Neural cell (in vitro differentiated cells): ENCODE results near the gene BHLHA15. TPM values are rescaled to one million over a fixed set of nuclear protein-coding genes. Genes with fewer than 3 reads are reported as not detected.

Source experiments
- H2AFZ ChIP-seq: fragments of 200-600, 300-800 bp; sonication (generic), shearing (Covaris generic); 2 replicates; pipeline ENCODE4 v1.6.0; 2014; ENCODE audit warnings: low read depth, mild to moderate bottlenecking, antibody characterized with exemption, low read length, moderate library complexity
- H3F3A ChIP-seq: fragments of 200-600 bp; shearing (Covaris generic); 2 replicates; pipeline ENCODE4 v1.6.1; 2016; ENCODE audit warnings: mild to moderate bottlenecking, moderate library complexity, mixed read lengths, antibody characterized with exemption, low read length; ENCODE audit not compliant: insufficient read depth, poor library complexity, severe bottlenecking
- H3K27ac ChIP-seq: fragments of 200-600, 300-800 bp; sonication (generic), shearing (Covaris generic); 2 replicates; pipeline ENCODE4 v1.5.1; 2014; ENCODE audit warnings: mild to moderate bottlenecking, low read length, moderate library complexity
- H3K27me3 ChIP-seq: fragments of 300-800, 200-600 bp; sonication (generic), shearing (Covaris generic); 2 replicates; pipeline ENCODE4 v1.6.0; 2014; ENCODE audit warnings: mild to moderate bottlenecking, low read depth, low read length, moderate library complexity; ENCODE audit not compliant: insufficient read depth
- H3K36me3 ChIP-seq: fragments of 300-800, 200-600 bp; sonication (generic), shearing (Covaris generic); 2 replicates; pipeline ENCODE4 v1.5.1; 2014; ENCODE audit warnings: mild to moderate bottlenecking, antibody characterized with exemption, low read length, moderate library complexity; ENCODE audit not compliant: insufficient read depth
- H3K4me2 ChIP-seq: fragments of 300-800, 200-600 bp; sonication (generic), shearing (Covaris generic); 2 replicates; pipeline ENCODE4 v1.6.0; 2014; ENCODE audit warnings: mild to moderate bottlenecking, low read length
- H3K4me3 ChIP-seq: fragments of 300-800, 200-600 bp; sonication (generic), shearing (Covaris generic); 2 replicates; pipeline ENCODE4 v1.5.1; 2014; ENCODE audit warnings: mild to moderate bottlenecking, low read length, moderate library complexity
- H3K79me2 ChIP-seq: fragments of 200-600 bp; shearing (Covaris generic); replicated peaks from 2 replicates; pipeline ENCODE4 v1.6.0; 2014; ENCODE audit warnings: mild to moderate bottlenecking, low read length, moderate library complexity; ENCODE audit not compliant: insufficient read depth
- H3K9ac ChIP-seq: fragments of 300-800, 200-600 bp; sonication (generic), shearing (Covaris generic); 2 replicates; pipeline ENCODE4 v1.6.1; 2016; ENCODE audit warnings: mild to moderate bottlenecking, low read length, mixed read lengths
- H3K9me2 ChIP-seq: fragments of 200-600 bp; shearing (Covaris generic); 2 replicates; pipeline ENCODE4 v1.6.1; 2016; ENCODE audit warnings: mild to moderate bottlenecking, low read length, mixed read lengths; ENCODE audit not compliant: insufficient read depth
- H3K9me3 ChIP-seq: fragments of 200-600, 300-800 bp; sonication (generic), shearing (Covaris generic); 2 replicates; pipeline ENCODE4 v1.6.1; 2016; ENCODE audit warnings: mild to moderate bottlenecking, mixed run types, low read length, moderate library complexity, mixed read lengths
- H4K20me1 ChIP-seq: fragments of 200-600 bp; shearing (Covaris generic); 2 replicates; pipeline ENCODE4 v1.6.1; 2016; ENCODE audit warnings: mild to moderate bottlenecking, mixed run types; ENCODE audit not compliant: insufficient read depth
- EP300 ChIP-seq: fragments of 450-650 bp; conservative IDR thresholded peaks from 2 replicates; pipeline ENCODE4 v1.6.1; 2014; ENCODE audit warnings: antibody characterized with exemption, mild to moderate bottlenecking, moderate library complexity; ENCODE audit not compliant: poor library complexity, severe bottlenecking
- EZH2 ChIP-seq: fragments of 200-600, 300-800 bp; shearing (Covaris generic), sonication (generic); IDR thresholded peaks from 2 replicates; pipeline ENCODE4 v1.6.1; 2014; ENCODE audit warnings: antibody characterized with exemption, low read length, borderline replicate concordance, mild to moderate bottlenecking; ENCODE audit not compliant: insufficient read depth, poor library complexity, severe bottlenecking
- MXI1 ChIP-seq: fragments of 450-650 bp; conservative IDR thresholded peaks from 2 replicates; pipeline ENCODE4 v1.6.1; 2014; ENCODE audit warnings: antibody characterized with exemption, mild to moderate bottlenecking; ENCODE audit not compliant: poor library complexity, severe bottlenecking
- POLR2AphosphoS5 ChIP-seq: IDR thresholded peaks from 2 replicates; pipeline ENCODE4 v1.6.1; 2012
- RAD21 ChIP-seq: fragments of 450-650 bp; conservative IDR thresholded peaks from 2 replicates; pipeline ENCODE4 v1.6.1; 2014; ENCODE audit warnings: antibody characterized with exemption, mild to moderate bottlenecking, moderate library complexity
- SMC3 ChIP-seq: fragments of 450-650 bp; conservative IDR thresholded peaks from 2 replicates; pipeline ENCODE4 v1.6.1; 2014; ENCODE audit warnings: antibody characterized with exemption, mild to moderate bottlenecking, moderate library complexity; ENCODE audit not compliant: poor library complexity
- TAF1 ChIP-seq: IDR thresholded peaks from 2 replicates; pipeline ENCODE4 v1.6.1; 2012; ENCODE audit warnings: low read depth
- polyA plus RNA-seq: library from polyadenylated mRNA; depleted of rRNA; stranded (reverse); fragments of >200 nt; gene quantifications from 2 replicates; pipeline ENCODE4 v1.2.3, GENCODE V29; 2014
- TF ChIP-seq, protein P1 (sequence below): fragments of 450-650 bp; IDR thresholded peaks from 2 replicates; pipeline ENCODE4 v1.5.1; 2014; ENCODE audit warnings: antibody characterized with exemption, mild to moderate bottlenecking, moderate library complexity; ENCODE audit not compliant: poor library complexity, severe bottlenecking
- TF ChIP-seq, protein P2 (sequence below): IDR thresholded peaks from 2 replicates; pipeline ENCODE4 v1.6.1; 2012; ENCODE audit warnings: borderline replicate concordance

Gene BHLHA15
- polyA plus RNA-seq, 1 donor from 2014 or later, result not detected

DNA sequence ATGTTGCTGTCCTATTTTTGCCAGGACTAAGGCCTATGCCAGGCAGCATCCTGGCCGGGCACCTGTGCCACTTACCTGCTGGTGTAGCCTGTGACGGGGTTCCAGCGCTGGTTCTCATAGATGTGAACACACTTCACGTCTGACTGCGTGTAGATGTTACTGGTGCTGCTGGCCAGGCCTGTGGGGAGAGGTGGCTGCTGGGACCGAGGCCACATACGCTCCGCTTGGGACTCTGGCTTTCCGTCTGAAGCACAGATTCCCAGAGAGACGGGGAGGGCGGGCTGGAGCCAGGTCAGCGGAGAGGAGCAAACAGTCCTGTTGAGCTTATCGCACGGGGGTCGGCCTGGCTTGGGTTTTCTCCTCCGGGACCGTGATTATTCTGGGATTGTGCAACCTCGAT lies 16.7 kb downstream of the BHLHA15 start:
- Histone ChIP-seq H3K27me3 (no peaks in the 10 kb centered on the region), H3F3A (no peaks in the 10 kb centered on the region), H3K9ac (no peak overlapping the region), H3K36me3 (no peaks in the 10 kb centered on the region), H3K27ac (no peak overlapping the region), H3K4me3 (no peak overlapping the region), H3K79me2 (no peaks in the 10 kb centered on the region), H3K9me2 (no peaks in the 10 kb centered on the region), H3K4me2 (no peak overlapping the region), H2AFZ (no peak overlapping the region), H4K20me1 (no peaks in the 10 kb centered on the region), H3K9me3 (no peaks in the 10 kb centered on the region)
- TF ChIP-seq TAF1 (no peak), RAD21 (no peak), POLR2AphosphoS5 (no peak), EZH2 (no peak), MXI1 (no peak), SMC3 (no peak), EP300 (no peak)
- TF ChIP-seq, protein P1, sequence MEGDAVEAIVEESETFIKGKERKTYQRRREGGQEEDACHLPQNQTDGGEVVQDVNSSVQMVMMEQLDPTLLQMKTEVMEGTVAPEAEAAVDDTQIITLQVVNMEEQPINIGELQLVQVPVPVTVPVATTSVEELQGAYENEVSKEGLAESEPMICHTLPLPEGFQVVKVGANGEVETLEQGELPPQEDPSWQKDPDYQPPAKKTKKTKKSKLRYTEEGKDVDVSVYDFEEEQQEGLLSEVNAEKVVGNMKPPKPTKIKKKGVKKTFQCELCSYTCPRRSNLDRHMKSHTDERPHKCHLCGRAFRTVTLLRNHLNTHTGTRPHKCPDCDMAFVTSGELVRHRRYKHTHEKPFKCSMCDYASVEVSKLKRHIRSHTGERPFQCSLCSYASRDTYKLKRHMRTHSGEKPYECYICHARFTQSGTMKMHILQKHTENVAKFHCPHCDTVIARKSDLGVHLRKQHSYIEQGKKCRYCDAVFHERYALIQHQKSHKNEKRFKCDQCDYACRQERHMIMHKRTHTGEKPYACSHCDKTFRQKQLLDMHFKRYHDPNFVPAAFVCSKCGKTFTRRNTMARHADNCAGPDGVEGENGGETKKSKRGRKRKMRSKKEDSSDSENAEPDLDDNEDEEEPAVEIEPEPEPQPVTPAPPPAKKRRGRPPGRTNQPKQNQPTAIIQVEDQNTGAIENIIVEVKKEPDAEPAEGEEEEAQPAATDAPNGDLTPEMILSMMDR, result no peak
- TF ChIP-seq, protein P2, sequence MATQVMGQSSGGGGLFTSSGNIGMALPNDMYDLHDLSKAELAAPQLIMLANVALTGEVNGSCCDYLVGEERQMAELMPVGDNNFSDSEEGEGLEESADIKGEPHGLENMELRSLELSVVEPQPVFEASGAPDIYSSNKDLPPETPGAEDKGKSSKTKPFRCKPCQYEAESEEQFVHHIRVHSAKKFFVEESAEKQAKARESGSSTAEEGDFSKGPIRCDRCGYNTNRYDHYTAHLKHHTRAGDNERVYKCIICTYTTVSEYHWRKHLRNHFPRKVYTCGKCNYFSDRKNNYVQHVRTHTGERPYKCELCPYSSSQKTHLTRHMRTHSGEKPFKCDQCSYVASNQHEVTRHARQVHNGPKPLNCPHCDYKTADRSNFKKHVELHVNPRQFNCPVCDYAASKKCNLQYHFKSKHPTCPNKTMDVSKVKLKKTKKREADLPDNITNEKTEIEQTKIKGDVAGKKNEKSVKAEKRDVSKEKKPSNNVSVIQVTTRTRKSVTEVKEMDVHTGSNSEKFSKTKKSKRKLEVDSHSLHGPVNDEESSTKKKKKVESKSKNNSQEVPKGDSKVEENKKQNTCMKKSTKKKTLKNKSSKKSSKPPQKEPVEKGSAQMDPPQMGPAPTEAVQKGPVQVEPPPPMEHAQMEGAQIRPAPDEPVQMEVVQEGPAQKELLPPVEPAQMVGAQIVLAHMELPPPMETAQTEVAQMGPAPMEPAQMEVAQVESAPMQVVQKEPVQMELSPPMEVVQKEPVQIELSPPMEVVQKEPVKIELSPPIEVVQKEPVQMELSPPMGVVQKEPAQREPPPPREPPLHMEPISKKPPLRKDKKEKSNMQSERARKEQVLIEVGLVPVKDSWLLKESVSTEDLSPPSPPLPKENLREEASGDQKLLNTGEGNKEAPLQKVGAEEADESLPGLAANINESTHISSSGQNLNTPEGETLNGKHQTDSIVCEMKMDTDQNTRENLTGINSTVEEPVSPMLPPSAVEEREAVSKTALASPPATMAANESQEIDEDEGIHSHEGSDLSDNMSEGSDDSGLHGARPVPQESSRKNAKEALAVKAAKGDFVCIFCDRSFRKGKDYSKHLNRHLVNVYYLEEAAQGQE, result no peak

DNA sequence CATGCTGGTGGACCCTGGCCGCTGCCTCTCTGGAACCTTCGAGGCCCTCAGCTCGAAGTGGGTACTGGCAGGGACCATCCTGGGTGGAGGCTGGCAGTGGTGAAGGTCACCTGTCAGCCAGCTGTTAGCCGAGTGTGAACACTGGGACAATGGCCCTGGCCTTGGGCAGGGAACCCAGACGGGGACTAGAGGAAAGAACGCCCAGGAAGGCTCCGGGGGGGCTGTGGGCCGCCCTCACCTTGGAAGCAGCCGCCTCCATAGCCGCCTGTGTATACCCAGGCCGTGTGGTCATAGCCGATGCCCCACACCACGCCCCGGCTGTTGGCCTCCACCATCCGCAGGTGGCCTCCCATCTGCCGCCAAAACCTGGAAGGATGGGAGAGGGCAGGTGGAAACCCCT lies 17.6 kb downstream of the BHLHA15 start:
- Histone ChIP-seq H3F3A (no peaks in the 10 kb centered on the region), H3K9me3 (no peaks in the 10 kb centered on the region), H3K79me2 (no peaks in the 10 kb centered on the region), H3K4me3 (no peak overlapping the region), H3K4me2 (no peak overlapping the region), H4K20me1 (no peaks in the 10 kb centered on the region), H3K36me3 (no peaks in the 10 kb centered on the region), H3K27me3 (no peaks in the 10 kb centered on the region), H3K9ac (no peak overlapping the region), H3K27ac (no peak overlapping the region), H3K9me2 (no peaks in the 10 kb centered on the region), H2AFZ (no peak overlapping the region)
- TF ChIP-seq, protein P2, result no peak
- no peak for TF ChIP-seq POLR2AphosphoS5
- TF ChIP-seq TAF1, result no peak
- no peak for TF ChIP-seq EP300
- TF ChIP-seq, protein P1, result no peak
- TF ChIP-seq EZH2, result no peak
- TF ChIP-seq RAD21, result no peak
- TF ChIP-seq MXI1, result no peak
- TF ChIP-seq SMC3, result no peak
